Right atrium auricular region (tissue), 2 donors: ENCODE results near the gene LIX1L. TPM values are rescaled to one million over a fixed set of nuclear protein-coding genes. Genes with fewer than 3 reads are reported as not detected.
A peak's percentile ranks its signal among the peaks of the same experiment; 100 is the strongest.

ENCODE experiments used
- DNase-seq: peaks from one replicate; pipeline ENCODE4 v3.0.0-alpha.2; 2019; ENCODE audit warnings: low spot score
- H3K27ac ChIP-seq, 2 donors: fragments of 200-600 bp; sonication (generic); 1 replicate in 1 of 2; 2 replicates in 1 of 2; pipeline ENCODE4 v1.5.1; 2016 to 2019
- H3K27me3 ChIP-seq, 2 donors: fragments of 200-600 bp; sonication (generic); one replicate each; pipeline versions ENCODE4 v1.5.1 to v1.6.0; 2017 to 2019
- H3K36me3 ChIP-seq: fragments of 200-600 bp; sonication (generic); one replicate; pipeline ENCODE4 v1.5.1; 2016
- H3K4me1 ChIP-seq, 2 donors: fragments of 200-600 bp; sonication (generic); one replicate each; pipeline versions ENCODE4 v1.5.1 to v1.6.0; 2017 to 2019
- H3K4me3 ChIP-seq, 2 donors: fragments of 200-600 bp; sonication (generic); 1 replicate in 1 of 2; 2 replicates in 1 of 2; pipeline ENCODE4 v1.5.1; 2017 to 2019; ENCODE audit warnings: mild to moderate bottlenecking in 1 of 2, moderate library complexity in 1 of 2
- H3K9me3 ChIP-seq, 2 donors: fragments of 200-600 bp; sonication (generic); one replicate each; pipeline ENCODE4 v1.5.1; 2019
- total RNA-seq, 2 donors: library from RNA; depleted of rRNA; stranded (reverse); fragments of >200 nt; gene quantifications; one replicate each; pipeline ENCODE4 v1.1.0, GENCODE V29; 2016
- TF ChIP-seq, protein P1 (sequence below), 2 donors: fragments of 200-600 bp; sonication (generic); IDR thresholded peaks; one replicate each; pipeline ENCODE4 v1.5.1; 2019; ENCODE audit warnings: antibody characterized with exemption in 2 of 2

The LIX1L gene
- total RNA-seq = 10 to 100 TPM; 26.6 to 36.6 TPM

DNA sequence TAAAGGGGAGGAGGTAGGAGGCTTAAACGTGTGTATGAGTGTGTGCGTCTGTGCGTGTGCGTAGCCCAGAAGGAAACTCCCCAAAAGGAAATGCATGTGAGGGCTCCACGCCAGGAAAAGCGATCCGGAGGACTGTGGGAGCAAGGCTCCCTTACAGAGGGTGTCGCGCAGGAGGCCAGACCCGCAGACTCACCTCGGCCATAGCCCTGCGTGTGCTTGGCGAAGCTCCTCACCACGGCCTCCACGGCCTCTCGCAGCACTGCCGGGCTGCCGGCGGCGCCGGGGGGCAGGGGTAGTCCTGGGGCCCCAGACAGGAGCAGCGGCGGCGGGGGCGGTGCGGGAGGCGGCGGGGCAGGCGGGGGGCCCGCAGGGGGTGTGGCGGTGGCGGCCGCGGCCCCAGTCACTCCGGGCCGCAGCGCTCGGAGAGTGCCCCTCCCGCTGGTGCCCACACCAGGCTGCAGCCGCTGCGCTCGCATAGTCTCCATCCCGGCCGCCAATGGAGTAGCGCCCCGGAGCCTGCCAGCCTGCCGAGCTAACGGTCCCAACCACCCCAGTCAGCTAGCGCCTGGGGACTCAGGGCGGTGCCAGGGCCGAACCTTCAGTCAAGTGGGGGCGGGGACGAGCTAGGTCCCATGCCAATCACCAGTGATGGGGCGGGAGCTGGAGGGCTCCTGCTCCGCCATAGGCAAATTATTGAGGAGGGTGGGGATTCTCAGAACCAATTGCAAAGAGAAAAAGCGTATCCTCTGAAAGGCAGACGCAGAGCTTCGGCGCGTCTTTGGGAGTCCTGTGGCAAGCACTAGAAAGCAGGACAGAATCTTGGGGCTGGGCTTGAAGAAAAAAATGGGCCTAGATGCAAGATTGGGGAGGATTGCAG is at the start of gene LIX1L:
Gene LIX1L (minus strand): TSS at position 575 of the 877 bp plus-strand sequence. CDS start 90 bp downstream, at position 485.
- Histone ChIP-seq H3K36me3 (no peaks in the 10 kb centered on the region), H3K4me1 (peaks cover 0 to 67% of the 10 kb centered on the region in 2 donors), H3K27ac (peak within 1 kb of the TSS; percentile 97 to 98), H3K4me3 (peak within 1 kb of the TSS; percentile 80 to 82), H3K27me3 (no peaks in the 10 kb centered on the region), H3K9me3 (no peaks in the 10 kb centered on the region)
- DNase-seq = peak; percentile 96
- TF ChIP-seq, protein P1, sequence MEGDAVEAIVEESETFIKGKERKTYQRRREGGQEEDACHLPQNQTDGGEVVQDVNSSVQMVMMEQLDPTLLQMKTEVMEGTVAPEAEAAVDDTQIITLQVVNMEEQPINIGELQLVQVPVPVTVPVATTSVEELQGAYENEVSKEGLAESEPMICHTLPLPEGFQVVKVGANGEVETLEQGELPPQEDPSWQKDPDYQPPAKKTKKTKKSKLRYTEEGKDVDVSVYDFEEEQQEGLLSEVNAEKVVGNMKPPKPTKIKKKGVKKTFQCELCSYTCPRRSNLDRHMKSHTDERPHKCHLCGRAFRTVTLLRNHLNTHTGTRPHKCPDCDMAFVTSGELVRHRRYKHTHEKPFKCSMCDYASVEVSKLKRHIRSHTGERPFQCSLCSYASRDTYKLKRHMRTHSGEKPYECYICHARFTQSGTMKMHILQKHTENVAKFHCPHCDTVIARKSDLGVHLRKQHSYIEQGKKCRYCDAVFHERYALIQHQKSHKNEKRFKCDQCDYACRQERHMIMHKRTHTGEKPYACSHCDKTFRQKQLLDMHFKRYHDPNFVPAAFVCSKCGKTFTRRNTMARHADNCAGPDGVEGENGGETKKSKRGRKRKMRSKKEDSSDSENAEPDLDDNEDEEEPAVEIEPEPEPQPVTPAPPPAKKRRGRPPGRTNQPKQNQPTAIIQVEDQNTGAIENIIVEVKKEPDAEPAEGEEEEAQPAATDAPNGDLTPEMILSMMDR (IDR thresholded peaks at IDR 0.05) = no peak

DNA sequence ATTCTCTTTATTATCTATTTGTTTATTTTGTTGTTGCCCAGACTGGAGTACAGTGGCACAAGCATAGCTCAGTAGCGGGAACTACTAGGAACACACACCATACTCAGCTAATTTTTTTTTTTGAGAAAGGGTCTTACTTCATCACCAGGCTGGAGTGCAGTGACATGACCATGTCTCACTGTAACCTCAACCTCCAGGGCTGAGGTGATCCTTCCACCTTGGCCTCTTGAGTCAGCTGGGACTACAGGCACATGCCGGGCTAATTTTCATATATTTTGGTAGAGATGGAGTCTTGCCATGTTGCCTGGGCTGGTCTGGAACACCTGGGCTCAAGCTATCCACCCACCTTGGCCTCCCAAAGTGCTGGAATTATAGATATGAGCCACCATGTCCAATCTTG is 43.9 kb upstream of the LIX1L start:
- peaks cover 0 to 31% of the 10 kb centered on the region in 2 donors for H3K4me1 ChIP-seq

DNA sequence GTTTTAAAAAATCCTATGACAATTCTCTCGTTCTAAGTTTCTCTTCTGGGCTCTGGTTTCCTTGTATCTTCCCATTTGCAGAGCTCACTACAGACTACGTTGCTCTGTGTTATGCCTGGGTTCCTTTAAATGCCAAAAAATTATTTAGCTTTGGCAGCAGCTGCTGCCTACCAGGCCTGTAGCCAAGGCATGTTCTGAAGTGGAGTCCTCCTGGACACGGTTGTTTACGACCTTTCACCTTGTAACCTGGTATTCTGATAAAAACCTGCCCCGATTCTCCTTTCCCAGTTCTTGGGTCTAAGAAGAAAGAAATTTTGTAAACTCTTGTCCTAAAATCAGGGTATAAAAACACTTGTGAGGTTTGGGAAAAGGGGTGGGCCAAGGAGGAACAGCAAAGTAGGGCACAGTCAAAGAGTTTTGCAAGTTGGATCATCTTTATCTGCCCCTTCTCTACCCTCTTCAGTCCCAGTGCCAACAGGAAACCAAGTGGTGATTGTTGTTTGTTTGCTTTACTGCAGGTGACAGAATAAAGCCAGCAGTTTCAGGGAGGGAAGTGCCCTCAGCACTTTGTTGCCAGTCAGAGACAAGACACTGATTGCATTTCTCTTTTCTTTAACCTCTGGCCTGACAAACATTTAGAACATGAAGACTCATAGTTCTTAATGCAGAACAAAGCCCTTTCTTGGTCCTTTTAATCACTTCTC is 41.7 kb upstream of the LIX1L start:
- TF ChIP-seq, protein P1 (IDR thresholded peaks at IDR 0.05) = no peak

More for the DNA sequence above, 43.9 kb upstream of the LIX1L start:
- Histone ChIP-seq H3K27me3 (no peaks in the 10 kb centered on the region), H3K9me3 (no peaks in the 10 kb centered on the region), H3K36me3 (no peaks in the 10 kb centered on the region), H3K27ac (peak overlapping the region in 1 of 2 donors; percentile 98), H3K4me3 (no peak overlapping the region)
- TF ChIP-seq, protein P1 (IDR thresholded peaks at IDR 0.05) = no peak
- no peak for DNase-seq

DNA sequence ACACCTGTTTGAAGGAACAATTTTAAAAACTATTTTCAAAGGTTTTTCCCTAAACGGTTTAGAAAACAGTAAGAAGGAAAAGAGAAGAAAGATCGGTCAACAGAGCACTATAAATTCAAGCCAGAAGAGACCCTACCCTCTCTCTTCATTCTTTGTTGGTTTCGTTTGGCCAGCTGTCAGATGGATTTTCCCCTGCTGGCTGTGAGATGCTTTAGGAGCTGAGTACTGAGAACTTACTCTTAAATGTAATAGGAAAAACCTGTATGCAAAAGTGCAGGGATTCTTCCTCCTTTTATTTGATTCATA is 39.9 kb upstream of the LIX1L start:
- Histone ChIP-seq H3K9me3 (no peaks in the 10 kb centered on the region), H3K27ac (peak overlapping the region; percentile 98), H3K27me3 (no peaks in the 10 kb centered on the region), H3K36me3 (peaks cover 37% of the 10 kb centered on the region), H3K4me3 (peak overlapping the region; percentile 74 to 92), H3K4me1 (peaks cover 0 to 39% of the 10 kb centered on the region in 2 donors)
- DNase-seq = no peak
- TF ChIP-seq, protein P1 (IDR thresholded peaks at IDR 0.05) = no peak

More for the DNA sequence above, 41.7 kb upstream of the LIX1L start:
- Histone ChIP-seq H3K27ac (peak overlapping the region; percentile 98), H3K4me3 (peak overlapping the region; percentile 74 to 92), H3K9me3 (no peaks in the 10 kb centered on the region), H3K27me3 (no peaks in the 10 kb centered on the region), H3K4me1 (peaks cover 0 to 31% of the 10 kb centered on the region in 2 donors), H3K36me3 (peaks cover 19% of the 10 kb centered on the region)
- no peak for DNase-seq

DNA sequence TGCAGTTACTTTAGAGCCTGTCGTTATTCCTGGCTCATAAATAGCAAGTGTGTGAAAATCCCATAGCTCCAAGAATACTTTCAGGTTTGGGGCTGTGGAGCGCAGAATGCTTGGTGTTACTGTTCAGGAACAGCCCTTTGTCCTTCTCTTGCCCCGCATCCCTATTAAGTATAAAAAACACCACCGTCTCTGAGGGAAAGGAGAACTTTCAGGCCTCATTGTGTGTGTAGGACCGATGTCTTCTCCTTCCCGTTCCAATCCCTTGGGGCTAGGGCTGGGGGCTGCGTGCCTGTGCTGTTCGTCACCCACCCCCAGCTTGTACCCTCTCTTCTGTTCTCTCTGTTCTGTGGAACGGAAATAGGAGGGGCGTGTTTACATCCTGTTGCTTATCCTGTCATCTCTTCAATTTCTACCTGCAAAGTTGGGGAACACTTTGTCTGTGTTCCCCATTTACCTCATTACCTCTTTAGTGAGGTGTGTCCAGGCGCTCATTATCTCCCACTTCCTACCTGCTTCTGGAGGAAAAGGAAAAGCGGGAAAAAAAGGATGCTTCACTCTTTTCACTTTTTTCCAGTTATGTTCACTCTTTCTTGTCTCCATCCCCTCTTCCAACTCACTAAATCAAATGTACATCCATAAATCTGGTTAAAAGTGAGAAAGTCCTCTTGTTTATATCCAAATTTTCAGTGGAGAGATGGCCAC is 39.4 kb upstream of the LIX1L start:
- H3K27me3 ChIP-seq = no peaks in the 10 kb centered on the region
- H3K27ac ChIP-seq = peak overlapping the region; percentile 98
- peaks cover 0 to 43% of the 10 kb centered on the region in 2 donors for H3K4me1 ChIP-seq
- no peak for DNase-seq
- TF ChIP-seq, protein P1 (IDR thresholded peaks at IDR 0.05) = no peak
- H3K4me3 ChIP-seq = peak overlapping the region; percentile 74 to 92
- H3K36me3 ChIP-seq = peaks cover 42% of the 10 kb centered on the region
- H3K9me3 ChIP-seq = no peaks in the 10 kb centered on the region
